Omental fat pad (tissue), 4 donors: ENCODE results near the gene MEP1B. TPM values are rescaled to one million over a fixed set of nuclear protein-coding genes. Genes with fewer than 3 reads are reported as not detected.
A peak's percentile ranks its signal among the peaks of the same experiment; 100 is the strongest.
"Not testable (repeated sequence)": the region's sequence is repeated elsewhere in the genome, so short reads cannot be mapped to it uniquely, and the experiment has no call there.

ENCODE experiments used
- ATAC-seq: fragments of 150-250 bp; one replicate; pipeline ENCODE4 v1.9.1; 2016; ENCODE audit warnings: mild to moderate bottlenecking, moderate library complexity; ENCODE audit not compliant: low FRiP score
- DNase-seq: peaks from one replicate; pipeline ENCODE4 v3.0.0-alpha.2; 2019; ENCODE audit warnings: low spot score
- total RNA-seq, 4 donors: library from RNA; depleted of rRNA; stranded (reverse); fragments of >200 nt; gene quantifications; one replicate each; pipeline ENCODE4 v1.1.0, GENCODE V29; 2016
- TF ChIP-seq, protein P1 (sequence below), 3 donors: fragments of 450-650 bp; IDR thresholded peaks; one replicate each; pipeline ENCODE4 v1.5.1; 2016 to 2017; ENCODE audit warnings: antibody characterized with exemption in 3 of 3, mild to moderate bottlenecking in 3 of 3, moderate library complexity in 2 of 3

The MEP1B gene
- total RNA-seq: under 1 TPM in 1 of 4 donors, not detected in 3; 0.32 TPM

DNA sequence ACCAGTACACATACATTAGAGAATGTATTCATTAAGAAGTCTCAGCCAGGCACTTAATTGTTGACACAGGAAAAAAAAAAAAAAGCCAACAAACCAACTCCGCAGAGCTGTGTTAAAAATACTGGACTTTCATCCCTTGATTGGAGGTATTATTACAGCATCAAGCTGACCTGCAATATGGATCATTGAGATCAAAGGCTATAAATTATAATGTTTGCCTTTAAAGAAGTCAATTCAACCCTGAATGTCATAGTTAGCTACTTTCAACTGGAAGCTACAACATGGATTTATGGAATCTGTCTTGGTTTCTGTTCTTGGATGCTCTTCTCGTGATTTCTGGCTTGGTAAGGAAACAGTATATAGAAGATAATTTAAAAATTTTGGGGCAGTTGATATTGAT is at the start of gene MEP1B:
TSS of gene MEP1B (plus strand) at position 250 of the 400 bp plus-strand sequence. CDS start at position 282, 32 bp downstream.
- TF ChIP-seq, protein P1, sequence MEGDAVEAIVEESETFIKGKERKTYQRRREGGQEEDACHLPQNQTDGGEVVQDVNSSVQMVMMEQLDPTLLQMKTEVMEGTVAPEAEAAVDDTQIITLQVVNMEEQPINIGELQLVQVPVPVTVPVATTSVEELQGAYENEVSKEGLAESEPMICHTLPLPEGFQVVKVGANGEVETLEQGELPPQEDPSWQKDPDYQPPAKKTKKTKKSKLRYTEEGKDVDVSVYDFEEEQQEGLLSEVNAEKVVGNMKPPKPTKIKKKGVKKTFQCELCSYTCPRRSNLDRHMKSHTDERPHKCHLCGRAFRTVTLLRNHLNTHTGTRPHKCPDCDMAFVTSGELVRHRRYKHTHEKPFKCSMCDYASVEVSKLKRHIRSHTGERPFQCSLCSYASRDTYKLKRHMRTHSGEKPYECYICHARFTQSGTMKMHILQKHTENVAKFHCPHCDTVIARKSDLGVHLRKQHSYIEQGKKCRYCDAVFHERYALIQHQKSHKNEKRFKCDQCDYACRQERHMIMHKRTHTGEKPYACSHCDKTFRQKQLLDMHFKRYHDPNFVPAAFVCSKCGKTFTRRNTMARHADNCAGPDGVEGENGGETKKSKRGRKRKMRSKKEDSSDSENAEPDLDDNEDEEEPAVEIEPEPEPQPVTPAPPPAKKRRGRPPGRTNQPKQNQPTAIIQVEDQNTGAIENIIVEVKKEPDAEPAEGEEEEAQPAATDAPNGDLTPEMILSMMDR (IDR thresholded peaks at IDR 0.05): no peak
- ATAC-seq: no peak

DNA sequence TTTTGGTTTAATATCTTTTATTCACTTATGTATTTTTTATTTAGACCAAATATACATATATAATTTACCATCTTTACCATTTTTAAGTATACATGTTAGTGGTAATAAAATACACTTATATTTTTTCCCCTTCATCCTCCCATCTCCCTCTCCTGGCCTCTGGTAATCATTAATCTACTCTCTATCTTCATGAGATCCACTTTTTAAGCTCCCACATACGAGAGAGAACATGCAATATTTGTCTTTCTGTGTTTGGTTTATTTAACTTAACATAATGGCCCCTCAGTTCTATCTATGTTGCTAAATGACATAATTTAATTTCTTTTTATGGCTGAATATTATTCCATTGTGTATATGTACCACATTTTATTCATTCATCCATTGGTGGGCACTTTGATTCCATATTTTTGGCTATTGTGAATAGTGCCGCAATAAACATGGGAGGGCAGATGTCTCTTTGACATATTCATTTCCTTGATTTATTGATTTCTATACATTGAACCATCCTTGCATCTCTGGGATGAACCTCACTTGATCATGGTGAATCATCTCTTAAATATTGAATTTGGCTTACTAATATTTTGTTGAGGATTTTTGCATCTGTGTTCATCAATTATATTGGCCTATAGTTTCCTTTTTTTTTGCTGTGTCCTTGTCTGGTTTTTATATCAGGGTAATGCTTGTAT is 41.5 kb upstream of the MEP1B start:
- TF ChIP-seq, protein P1 (IDR thresholded peaks at IDR 0.05): no peak
- DNase-seq (no peak), ATAC-seq (no peak)

More for the DNA sequence above, at the start of gene MEP1B:
- DNase-seq: no peak

DNA sequence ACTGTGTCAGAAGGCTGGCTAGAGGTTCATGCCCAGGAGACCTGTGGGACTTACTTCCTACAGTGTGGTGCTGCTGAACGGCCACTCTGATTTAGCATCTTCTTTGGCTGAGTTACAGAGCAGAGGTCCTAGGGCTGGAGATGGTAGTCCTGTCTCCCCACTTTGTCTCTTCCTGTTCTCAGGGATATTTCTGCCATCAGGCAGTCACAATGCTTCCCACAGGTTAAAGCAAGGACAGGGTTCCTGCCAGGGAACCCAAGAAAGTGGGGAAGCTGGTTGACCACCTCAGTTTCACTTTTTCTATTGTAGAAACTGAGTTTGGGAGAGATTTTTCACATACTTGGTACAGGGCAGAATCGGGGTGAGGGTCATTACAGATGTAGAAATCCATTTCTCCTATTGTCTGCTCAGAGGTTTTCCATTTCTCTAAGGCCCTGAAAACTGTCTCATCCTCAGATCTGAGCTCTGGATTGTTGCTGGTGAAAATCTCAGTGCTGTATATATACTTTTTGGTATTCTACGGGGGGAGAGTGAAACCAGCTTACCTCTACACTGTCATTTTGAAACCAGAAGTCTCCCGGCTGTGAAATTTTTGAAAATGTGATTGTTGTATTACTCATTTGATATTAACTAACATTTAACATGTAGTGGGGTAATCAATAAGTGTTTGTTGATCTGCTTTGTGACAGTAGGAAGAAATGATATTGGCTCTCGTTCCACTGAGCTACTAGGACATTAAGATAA is 37.0 kb upstream of the MEP1B start:
- ATAC-seq (no peak), DNase-seq (no peak)
- TF ChIP-seq, protein P1 (IDR thresholded peaks at IDR 0.05): no peak

DNA sequence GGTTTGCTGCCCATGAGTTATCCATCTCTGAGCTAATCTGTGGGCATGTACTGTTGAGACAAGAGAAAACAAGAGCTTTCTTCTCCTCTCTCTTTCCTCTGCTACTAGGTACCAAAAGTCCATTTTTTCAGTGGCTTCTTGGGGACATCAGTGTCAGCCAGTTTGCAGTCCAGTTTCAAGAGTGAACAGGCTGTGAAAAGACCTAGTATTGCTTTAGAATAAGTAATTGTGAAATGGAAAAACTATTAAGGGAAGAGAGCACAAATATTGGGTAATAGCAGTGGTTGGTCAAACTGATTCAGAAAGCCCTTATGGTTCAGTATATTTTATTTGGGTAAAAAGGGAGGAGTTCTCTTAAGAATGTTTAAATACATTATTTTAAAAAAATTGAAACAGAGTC is 33.0 kb upstream of the MEP1B start:
- TF ChIP-seq, protein P1 (IDR thresholded peaks at IDR 0.05): no peak
- DNase-seq (no peak), ATAC-seq (no peak)

DNA sequence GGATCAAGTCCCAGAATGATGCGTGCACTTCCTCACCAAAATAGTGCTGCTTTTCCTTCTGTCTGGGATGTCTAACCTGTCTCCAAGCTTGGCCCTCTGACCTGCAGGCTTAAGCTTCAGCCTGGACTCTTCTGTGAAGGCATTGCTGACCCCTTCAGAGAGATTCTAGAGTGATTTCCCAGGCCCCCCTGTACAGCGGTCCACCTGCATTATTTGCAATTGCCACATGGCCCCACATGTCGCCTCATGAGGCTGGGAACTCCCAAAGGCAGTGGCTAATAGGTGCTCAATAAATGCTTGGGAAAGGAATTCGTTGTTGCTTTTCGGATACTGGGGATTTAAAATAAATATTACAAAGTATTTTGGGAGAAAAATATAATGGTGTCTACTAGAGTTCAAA is 32.3 kb upstream of the MEP1B start:
- TF ChIP-seq, protein P1 (IDR thresholded peaks at IDR 0.05): no peak
- DNase-seq: no peak
- ATAC-seq: no peak

DNA sequence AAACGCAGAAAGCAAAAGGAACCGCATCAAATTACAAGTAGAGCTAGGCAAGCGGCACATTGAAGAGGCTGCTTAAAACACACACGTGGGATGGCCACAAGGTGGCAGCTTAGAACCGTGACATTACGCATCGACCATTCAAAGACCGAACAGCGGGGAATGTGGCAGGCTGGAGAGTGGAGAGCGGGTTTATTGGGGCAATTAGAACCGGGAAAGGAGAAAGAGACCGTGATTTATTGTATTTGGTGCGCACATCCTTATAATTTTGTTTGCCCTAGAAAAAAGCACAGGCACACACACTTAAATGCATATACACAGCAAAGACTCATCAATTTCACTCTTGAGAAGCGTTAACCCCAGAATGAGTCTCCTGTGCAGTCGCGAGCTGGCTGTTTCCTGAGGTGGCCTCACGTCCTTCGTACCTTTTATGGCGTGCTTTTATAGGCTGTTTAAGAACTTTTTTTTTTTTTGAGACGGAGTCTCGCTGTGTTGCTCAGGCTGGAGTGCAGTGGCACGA is 31.7 kb upstream of the MEP1B start:
- ATAC-seq: peak; percentile 94
- TF ChIP-seq, protein P1 (IDR thresholded peaks at IDR 0.05): peak in 2 of 3 donors; percentile 67 to 69
- peak; percentile 51 for DNase-seq

DNA sequence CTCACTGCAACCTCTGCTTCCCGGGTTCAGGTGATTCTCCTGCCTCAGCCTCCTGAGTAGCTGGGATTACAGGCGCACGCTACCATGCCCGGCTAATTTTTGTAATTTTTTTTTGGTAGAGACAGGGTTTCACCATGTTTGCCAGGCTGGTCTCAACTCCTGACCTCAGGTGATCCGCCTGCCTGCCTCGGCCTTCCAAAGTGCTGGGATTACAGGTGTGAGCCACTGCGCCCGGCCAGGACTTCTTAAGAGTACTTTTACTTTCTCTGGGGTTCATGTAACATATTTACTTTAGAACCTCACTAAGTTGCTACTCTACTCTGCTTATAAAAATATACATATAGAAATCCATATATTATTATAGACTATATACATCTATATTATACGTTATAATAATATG is 31.2 kb upstream of the MEP1B start:
- not testable (repeated sequence) for DNase-seq, ATAC-seq
